Adrenal gland (tissue), 12 donors: ENCODE data around the gene ARAP1. TPM values are rescaled to one million over a fixed set of nuclear protein-coding genes. Genes with fewer than 3 reads are reported as not detected.

Source experiments
- DNase-seq, 7 donors: peaks; one replicate each; pipeline ENCODE4 v3.0.0-alpha.2; 2019 to 2020
- H3K27ac ChIP-seq, 5 donors: fragments of 200-600 bp; sonication (generic) in 4 of 5; 1 replicate in 3 of 5; 2 replicates in 2 of 5; pipeline versions ENCODE4 v1.5.1 to v1.8.0; 2016 to 2020; ENCODE audit warnings: mild to moderate bottlenecking in 1 of 5
- H3K27me3 ChIP-seq: fragments of 200-600 bp; 2 replicates; pipeline ENCODE4 v1.8.0; 2021
- H3K36me3 ChIP-seq, 2 donors: fragments of 200-600 bp; replicated peaks in 1 of 2; 1 replicate in 1 of 2; 2 replicates in 1 of 2; pipeline versions ENCODE4 v1.5.1 to v1.8.0; 2018 to 2022
- H3K4me1 ChIP-seq, 2 donors: fragments of 200-600 bp; replicated peaks in 1 of 2; 1 replicate in 1 of 2; 2 replicates in 1 of 2; pipeline versions ENCODE4 v1.5.1 to v1.8.0; 2018 to 2021
- H3K4me3 ChIP-seq, 4 donors: fragments of 200-600 bp; sonication (generic) in 3 of 4; one replicate each; pipeline ENCODE4 v1.5.1; 2016 to 2018
- H3K9me3 ChIP-seq, 3 donors: fragments of 200-600 bp; sonication (generic) in 1 of 3; replicated peaks in 1 of 3; 1 replicate in 2 of 3; 2 replicates in 1 of 3; pipeline versions ENCODE4 v1.5.1 to v1.8.0; 2016 to 2021
- POLR2A ChIP-seq, 2 donors: fragments of 450-650 bp; IDR thresholded peaks; one replicate each; pipeline ENCODE4 v1.6.1; 2017; ENCODE audit warnings: antibody characterized with exemption in 2 of 2, mild to moderate bottlenecking in 2 of 2, moderate library complexity in 1 of 2
- WGBS, 4 donors: extraction: QIAGEN DNeasy Blood & Tissue Kit in 2 of 4; methylation state at CpG; one replicate each; pipeline versions ENCODE4 v1.1.5 to v1.1.7; 2013 to 2017; 5-methylcytosine and 5-hydroxymethylcytosine counted together
- intact Hi-C, 2 donors: fragments of 100-400 bp; cut with DNase I; formaldehyde crosslinking; loops; one replicate each; pipeline versions ENCODE4 v1.14.1 to v1.15.0; 2022 to 2023
- polyA plus RNA-seq, 3 donors: library from polyadenylated mRNA; stranded (reverse); fragments of 200-250 nt in 2 of 3; fragments of 350-450 nt in 1 of 3; fragmentation: Illumina TruSeq in 1 of 3; extraction: RNeasy Lipid Tissue Mini Kit (QIAGEN cat#74804) in 1 of 3; gene quantifications; one replicate each; pipeline ENCODE4 v1.2.3, GENCODE V29; 2013 to 2014
- total RNA-seq, 9 donors: library from RNA; depleted of rRNA in 4 of 9; stranded (reverse); fragments of >200 nt in 4 of 9; fragments of 120-200 nt in 1 of 9; fragmentation: NEBNext Ultra II Directional in 1 of 9; extraction: Animal tissue kit (Norgen Biotek cat#: 25700) in 1 of 9; gene quantifications; one replicate each; pipeline versions ENCODE4 v1.1.0 to v1.2.4, GENCODE V29; 2013 to 2023
- TF ChIP-seq, protein P1 (sequence below), 6 experiments: fragments of 450-650 bp in 4 of 6; fragments of 200-600 bp in 2 of 6; sonication (generic) in 1 of 6; IDR thresholded peaks; 1 replicate in 5 of 6; 2 replicates in 1 of 6; pipeline versions ENCODE4 v1.5.1 to v1.8.0; 2016 to 2021; ENCODE audit warnings: antibody characterized with exemption in 6 of 6, mild to moderate bottlenecking in 2 of 6, moderate library complexity in 1 of 6
- donor health status: healthy with polysubstance abuse.
- donor health status: Bipolar disorder and iron deficiency.
- donor health status: DM: yes; HTN: yes; CAD: no.
- donor health status: DM: no; HTN: no; CAD: no.
- donor health status: DM: no; HTN: no; CAD: no.
- donor health status: DM: yes; HTN: yes; CAD: no.

ARAP1 gene
- total and polyA plus RNA-seq, 12 donors, result 30.0 to 217 (median 149) TPM

- peaks cover 0 to 12% of the 10 kb centered on the region in 2 donors for H3K36me3 ChIP-seq
- TF ChIP-seq, protein P1, sequence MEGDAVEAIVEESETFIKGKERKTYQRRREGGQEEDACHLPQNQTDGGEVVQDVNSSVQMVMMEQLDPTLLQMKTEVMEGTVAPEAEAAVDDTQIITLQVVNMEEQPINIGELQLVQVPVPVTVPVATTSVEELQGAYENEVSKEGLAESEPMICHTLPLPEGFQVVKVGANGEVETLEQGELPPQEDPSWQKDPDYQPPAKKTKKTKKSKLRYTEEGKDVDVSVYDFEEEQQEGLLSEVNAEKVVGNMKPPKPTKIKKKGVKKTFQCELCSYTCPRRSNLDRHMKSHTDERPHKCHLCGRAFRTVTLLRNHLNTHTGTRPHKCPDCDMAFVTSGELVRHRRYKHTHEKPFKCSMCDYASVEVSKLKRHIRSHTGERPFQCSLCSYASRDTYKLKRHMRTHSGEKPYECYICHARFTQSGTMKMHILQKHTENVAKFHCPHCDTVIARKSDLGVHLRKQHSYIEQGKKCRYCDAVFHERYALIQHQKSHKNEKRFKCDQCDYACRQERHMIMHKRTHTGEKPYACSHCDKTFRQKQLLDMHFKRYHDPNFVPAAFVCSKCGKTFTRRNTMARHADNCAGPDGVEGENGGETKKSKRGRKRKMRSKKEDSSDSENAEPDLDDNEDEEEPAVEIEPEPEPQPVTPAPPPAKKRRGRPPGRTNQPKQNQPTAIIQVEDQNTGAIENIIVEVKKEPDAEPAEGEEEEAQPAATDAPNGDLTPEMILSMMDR (IDR thresholded peaks at IDR 0.05), result no peak
- TF ChIP-seq POLR2A (IDR thresholded peaks at IDR 0.05), result no peak
- peak overlapping the region in 3 of 4 donors; percentile 41 to 72 (median 67) for H3K4me3 ChIP-seq
- no peaks in the 10 kb centered on the region for H3K9me3 ChIP-seq
- H3K27me3 ChIP-seq, result no peaks in the 10 kb centered on the region
- peak overlapping the region; percentile 34 to 90 (median 77) for H3K27ac ChIP-seq
- 2 to 8% (median 5%) methylated on average over 3 of the region's 3 CpGs for WGBS, 4 donors
- intact Hi-C loops, result loop anchor here in 1 of 2 donors (10.0 kb wide), 1 partner anchor 94 kb away; the partner anchor contains the start of gene ATG16L2
- peaks cover 41 to 63% of the 10 kb centered on the region in 2 donors for H3K4me1 ChIP-seq
- no peak for DNase-seq
These were observed 30.9 kb downstream of the ARAP1 start for GRCh38 chr11:72721276-72721675.

DNA sequence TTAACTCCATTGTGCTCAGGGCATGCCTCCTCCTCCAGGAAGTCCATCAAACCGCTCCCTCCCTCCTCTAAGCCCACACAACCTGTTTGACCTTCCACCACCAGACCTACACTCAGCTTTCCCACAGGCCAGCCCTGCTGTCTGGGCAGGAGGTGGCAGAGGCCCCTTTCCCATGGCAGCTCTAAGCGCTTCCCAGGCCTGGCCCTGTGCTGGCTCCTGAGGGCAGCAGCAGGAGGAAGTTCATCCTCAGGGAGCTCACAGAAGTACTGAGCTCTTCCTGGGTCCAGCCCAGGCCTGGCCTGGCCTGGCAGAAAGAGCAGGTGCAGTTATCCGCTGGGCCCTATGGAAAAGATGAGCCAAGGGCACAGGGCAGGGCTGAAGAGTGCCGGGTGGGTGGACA is 31.4 kb downstream of the ARAP1 start:
- H3K9me3 ChIP-seq, result no peaks in the 10 kb centered on the region
- peaks cover 0 to 12% of the 10 kb centered on the region in 2 donors for H3K36me3 ChIP-seq
- peak overlapping the region in 1 of 4 donors; percentile 67 for H3K4me3 ChIP-seq
- H3K27me3 ChIP-seq, result no peaks in the 10 kb centered on the region
- intact Hi-C loops, result loop anchor here in 1 of 2 donors (10.0 kb wide), 1 partner anchor 94 kb away; the partner anchor contains the start of gene ATG16L2
- H3K4me1 ChIP-seq, result peaks cover 41 to 65% of the 10 kb centered on the region in 2 donors
- WGBS, 4 donors, result 38 to 57% (median 49%) methylated on average over 2 to 4 of the region's 4 CpGs
- H3K27ac ChIP-seq, result peak overlapping the region in 4 of 5 donors; percentile 34 to 90 (median 76)
- no peak for TF ChIP-seq POLR2A (IDR thresholded peaks at IDR 0.05)
- TF ChIP-seq, protein P1 (IDR thresholded peaks at IDR 0.05), result no peak
- DNase-seq, result peak in 1 of 7 donors; percentile 39

DNA sequence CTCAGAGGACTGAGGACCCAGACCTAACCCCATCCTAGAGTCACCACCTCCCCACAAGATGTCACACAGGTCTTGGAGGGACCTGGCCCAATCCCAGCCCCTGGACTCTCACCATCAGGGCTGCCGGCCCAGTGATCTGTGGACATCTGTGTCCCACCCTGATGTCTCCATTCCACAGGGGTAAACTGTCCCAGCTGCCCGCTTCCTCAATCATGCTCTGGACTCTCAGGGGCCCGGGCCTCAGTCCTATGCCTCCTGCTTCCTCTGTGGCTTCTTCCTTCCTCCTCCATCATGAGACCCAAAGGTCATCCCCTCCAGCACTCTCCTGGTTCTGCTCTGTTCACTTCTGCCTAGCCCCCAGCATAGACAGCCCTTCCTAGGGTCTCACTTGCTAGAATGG is 32.2 kb downstream of the ARAP1 start:
- 45 to 52% (median 49%) methylated on average over 2 to 3 of the region's 3 CpGs for WGBS, 4 donors
- no peaks in the 10 kb centered on the region for H3K27me3 ChIP-seq
- no peak for TF ChIP-seq POLR2A (IDR thresholded peaks at IDR 0.05)
- TF ChIP-seq, protein P1 (IDR thresholded peaks at IDR 0.05), result no peak
- peaks cover 41 to 63% of the 10 kb centered on the region in 2 donors for H3K4me1 ChIP-seq
- no peaks in the 10 kb centered on the region for H3K9me3 ChIP-seq
- H3K36me3 ChIP-seq, result peaks cover 0 to 12% of the 10 kb centered on the region in 2 donors
- H3K27ac ChIP-seq, result peak overlapping the region; percentile 47 to 90 (median 67)
- intact Hi-C loops, result loop anchor here in 1 of 2 donors (10.0 kb wide), 1 partner anchor 95 kb away; the partner anchor contains the start of gene ATG16L2
- peak in 1 of 7 donors; percentile 49 for DNase-seq
- peak overlapping the region in 1 of 4 donors; percentile 67 for H3K4me3 ChIP-seq

DNA sequence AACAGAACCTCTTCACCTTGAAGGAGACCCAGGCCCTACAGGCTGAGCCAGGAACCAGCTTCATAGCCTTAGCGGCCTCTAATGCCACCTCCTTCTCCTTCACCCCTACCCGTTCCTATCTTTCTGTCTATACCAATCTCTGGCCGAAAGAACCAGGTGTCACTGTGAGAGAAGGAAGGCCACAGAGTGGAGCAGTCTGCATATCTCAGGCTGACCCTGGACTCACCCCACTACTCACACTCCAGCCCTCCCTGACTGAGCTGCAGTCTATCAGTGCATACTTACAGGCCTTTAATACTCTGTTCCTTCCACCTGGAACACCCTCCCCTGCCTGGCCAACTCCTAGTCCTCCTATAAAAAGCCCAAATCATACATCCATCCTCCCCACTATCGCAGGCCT is 32.7 kb downstream of the ARAP1 start:
- DNase-seq, result peak in 1 of 7 donors; percentile 52
- H3K27ac ChIP-seq, result peak overlapping the region; percentile 47 to 90 (median 67)
- H3K9me3 ChIP-seq, result no peaks in the 10 kb centered on the region
- 52 to 69% (median 54%) methylated on average over 4 of the region's 4 CpGs for WGBS, 4 donors
- no peak for TF ChIP-seq POLR2A (IDR thresholded peaks at IDR 0.05)
- TF ChIP-seq, protein P1 (IDR thresholded peaks at IDR 0.05), result no peak
- H3K4me3 ChIP-seq, result peak overlapping the region in 1 of 4 donors; percentile 67
- H3K4me1 ChIP-seq, result peaks cover 41 to 68% of the 10 kb centered on the region in 2 donors
- H3K36me3 ChIP-seq, result peaks cover 0 to 12% of the 10 kb centered on the region in 2 donors
- no peaks in the 10 kb centered on the region for H3K27me3 ChIP-seq
- intact Hi-C loops, result loop anchor here in 1 of 2 donors (10.0 kb wide), 1 partner anchor 455 kb away; no protein-coding TSS in a partner anchor
